NCI-H128 (cell line): ENCODE results near the gene STIM1.

ENCODE experiments used
- DNase-seq: peaks from one replicate; lab custom pipeline; 2025; ENCODE audit not compliant: unreplicated experiment; lab: John Stamatoyannopoulos, UW

STIM1 gene

GRCh38 chr11:3946455-3947017, 91.1 kb downstream of the STIM1 start:
- DNase-seq, result no peak

DNA sequence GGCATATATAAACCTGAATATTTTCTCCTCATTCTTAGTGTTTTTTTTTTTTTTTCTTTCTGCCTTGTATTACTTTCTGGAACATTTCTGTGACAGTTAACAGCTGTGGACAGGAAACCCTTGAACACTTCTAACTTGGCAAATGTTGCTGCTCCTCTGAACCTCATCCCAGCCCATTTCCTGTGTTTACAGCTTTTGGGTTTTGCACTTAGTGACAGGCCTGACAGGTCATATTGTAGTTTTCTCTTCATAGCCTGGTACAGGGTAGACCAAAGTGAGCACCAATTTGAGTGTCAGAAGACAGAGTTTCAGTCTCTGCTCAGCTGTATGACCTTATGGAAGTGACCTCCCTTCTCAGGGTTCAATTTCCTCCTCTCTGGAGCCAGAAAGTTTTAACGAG, 91.6 kb downstream of the STIM1 start:
- no peak for DNase-seq

- no peak for DNase-seq
These were observed 93.7 kb downstream of the STIM1 start for GRCh38 chr11:3949125-3949524.

- DNase-seq, result no peak
These were observed 95.7 kb downstream of the STIM1 start for GRCh38 chr11:3950996-3951660.

DNA sequence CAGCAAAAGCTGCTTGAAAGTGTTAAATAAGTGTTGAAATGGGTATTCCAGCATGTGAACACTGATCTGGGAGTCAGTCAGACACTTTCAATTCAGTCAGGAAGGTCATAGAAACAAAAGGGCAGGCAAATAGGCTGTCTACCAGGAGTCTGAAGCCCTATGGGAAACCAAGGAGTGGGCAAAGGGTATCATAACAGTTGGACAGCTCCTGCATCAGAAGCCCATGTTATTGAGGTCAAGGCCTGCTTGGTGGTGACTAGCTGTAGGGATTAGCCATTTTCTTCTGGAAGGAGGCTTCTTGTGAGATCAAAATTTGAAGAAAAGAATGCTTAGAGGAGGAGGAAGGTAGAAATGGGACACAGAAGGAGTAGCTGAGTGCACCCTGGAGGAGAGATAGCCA, 97.3 kb downstream of the STIM1 start:
- DNase-seq, result no peak

DNA sequence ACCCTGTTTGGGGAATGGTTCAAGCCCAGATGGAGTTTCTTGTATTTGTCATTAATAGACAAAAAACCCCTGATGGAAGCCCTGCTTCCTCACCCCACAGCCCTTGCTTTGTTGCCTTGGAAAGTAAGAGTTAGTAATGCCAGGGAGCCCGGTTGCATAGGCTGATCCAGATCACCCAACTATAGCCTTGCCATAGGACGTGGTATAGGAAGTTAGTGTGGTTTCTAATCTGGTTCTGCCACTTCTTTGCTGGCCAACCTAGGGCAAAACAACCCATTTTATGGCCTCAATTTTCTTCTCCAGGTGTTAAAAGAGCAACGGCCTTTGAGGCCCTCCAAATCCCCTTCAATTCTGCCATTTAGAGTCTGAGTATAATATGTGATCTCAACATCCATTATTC, 97.9 kb downstream of the STIM1 start:
- DNase-seq, result no peak

- DNase-seq, result no peak
These were observed 99.2 kb downstream of the STIM1 start for GRCh38 chr11:3954448-3955298.

GRCh38 chr11:3955299-3955665, 99.8 kb downstream of the STIM1 start:
- DNase-seq, result no peak

- no peak for DNase-seq
These were observed 100.6 kb downstream of the STIM1 start for GRCh38 chr11:3956038-3956437.

DNA sequence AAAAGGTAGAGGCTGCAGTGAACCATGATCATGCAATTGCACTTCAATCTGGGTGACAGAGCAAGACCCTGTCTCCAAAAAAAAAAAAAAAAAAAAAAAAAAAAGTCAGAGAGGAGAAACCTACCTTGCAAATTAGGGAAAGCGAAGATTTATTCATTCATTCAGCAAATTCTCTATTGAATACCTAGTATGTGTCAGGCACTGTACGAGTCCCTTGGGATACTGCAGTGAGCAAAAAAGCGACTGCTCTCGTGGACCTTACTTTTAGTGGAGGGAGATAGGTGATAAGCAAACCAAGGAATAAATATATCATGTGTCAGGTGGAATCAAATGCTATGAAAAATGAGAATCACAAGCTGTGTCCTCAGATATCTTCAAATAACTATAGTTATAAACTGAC, 101.3 kb downstream of the STIM1 start:
- no peak for DNase-seq

DNA sequence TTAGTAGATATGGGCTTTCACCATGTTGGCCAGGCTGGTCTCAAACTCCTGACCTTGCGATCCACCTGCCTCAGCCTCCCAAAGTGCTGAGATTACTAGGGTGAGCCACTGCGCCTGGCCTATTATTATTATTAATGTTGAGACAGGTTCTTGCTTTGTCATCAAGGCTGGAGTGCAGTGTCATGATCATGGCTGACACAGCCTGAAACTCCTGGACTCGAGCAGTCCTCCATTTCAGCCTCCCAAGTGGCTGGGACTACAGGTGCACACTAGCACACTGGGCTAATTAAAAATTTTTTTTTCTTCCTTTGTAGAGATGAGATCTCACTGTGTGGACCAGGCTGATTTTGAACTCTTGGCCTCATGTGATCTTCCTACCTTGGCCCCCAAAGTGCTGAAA, 102.0 kb downstream of the STIM1 start:
- DNase-seq, result no peak

DNA sequence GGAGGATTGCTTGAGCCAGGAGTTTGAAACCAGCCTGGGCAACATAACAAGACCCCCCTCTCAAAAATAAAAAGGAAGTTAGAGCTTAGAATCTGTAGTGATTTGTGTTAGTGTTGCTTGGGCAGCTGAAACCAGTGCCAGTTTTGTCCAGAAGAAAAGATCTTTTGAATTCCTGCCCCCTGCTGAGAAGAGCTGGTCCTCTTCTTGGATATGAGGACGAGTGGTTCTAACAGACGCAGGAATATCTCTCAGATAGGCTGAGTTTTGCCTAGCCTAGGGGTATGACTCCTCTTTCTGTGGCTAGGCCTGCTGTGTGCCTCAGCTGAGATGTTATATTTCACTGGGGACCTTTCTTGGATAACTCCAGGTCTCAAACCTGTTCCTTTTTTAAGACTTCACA, 102.8 kb downstream of the STIM1 start:
- DNase-seq, result no peak

DNA sequence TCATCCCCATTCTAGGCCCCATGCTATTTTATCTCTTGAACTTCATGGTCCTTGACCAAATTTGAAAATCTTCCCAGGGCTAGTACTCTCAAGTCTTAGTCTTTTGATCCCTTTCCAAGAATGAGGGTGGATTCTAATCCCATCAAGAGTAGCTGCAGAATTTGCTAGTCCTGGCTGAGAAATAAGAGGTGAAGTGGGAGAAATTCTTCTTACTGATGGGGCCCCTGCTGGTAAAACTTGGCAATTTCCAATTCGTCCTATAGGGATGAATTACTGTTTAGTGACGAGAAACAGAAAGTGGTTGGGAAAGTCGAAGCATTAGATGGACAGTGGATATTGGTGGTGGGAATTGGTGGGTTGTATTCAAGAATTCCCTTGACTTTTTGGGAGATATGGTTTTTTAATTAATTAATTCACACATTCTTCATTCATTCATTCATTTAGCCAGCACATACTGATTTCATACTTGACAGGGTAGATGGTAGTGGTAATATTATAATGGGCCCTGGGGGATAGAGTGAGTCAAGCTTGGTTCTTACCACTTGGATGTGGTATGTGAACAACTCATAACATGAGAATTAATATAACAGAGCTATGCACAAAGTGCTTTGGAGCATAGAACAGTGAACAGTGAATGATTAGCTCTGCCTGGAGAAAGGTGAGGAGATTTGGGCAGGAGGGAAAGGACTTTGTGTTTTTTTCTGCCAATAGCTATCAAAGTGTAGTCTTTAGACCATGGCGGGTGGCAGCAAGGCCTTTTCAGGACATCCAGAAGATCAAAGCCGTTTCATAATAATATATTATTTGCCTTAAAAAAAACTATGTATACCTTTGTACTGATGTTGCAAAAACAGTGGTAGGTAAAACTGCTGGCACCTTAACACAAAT, 103.8 kb downstream of the STIM1 start:
- DNase-seq, result no peak

DNA sequence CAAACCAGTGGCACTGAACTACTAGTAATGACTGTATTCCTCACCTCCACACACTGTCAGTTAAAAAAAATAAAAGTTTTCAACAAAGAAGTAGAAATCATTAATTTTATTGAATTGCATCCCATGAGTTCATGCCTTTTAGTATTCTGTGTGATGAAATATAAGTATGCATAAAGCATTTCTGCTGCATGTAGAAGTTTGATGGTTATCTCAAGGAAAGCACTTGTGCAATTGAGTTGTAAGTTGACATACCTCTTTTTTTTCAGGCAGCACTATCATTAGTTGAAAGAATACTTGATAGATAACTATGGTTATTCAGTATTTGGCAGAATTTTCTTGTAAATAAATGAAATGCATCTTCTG, 104.4 kb downstream of the STIM1 start:
- DNase-seq, result no peak

DNA sequence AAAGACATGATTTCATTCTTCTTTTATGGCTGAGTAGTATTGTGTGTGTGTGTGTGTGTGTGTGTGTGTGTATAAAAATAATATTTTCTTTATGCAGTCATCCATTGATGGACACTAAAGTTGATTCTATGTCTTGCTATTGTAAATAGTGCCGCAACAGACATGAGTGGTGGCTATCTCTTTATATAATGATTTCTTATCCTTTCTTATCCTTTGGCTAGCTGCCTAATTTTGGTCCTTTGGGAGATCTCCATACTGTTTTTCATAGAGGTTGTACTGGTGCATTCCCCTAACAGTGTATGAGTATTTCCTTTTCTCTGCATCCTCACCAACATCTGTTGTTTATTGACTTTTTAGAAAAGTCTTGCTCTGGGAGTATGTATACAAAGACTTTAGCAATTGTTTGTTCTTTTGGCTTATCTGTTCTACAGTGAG, 107.0 kb downstream of the STIM1 start:
- no peak for DNase-seq

DNA sequence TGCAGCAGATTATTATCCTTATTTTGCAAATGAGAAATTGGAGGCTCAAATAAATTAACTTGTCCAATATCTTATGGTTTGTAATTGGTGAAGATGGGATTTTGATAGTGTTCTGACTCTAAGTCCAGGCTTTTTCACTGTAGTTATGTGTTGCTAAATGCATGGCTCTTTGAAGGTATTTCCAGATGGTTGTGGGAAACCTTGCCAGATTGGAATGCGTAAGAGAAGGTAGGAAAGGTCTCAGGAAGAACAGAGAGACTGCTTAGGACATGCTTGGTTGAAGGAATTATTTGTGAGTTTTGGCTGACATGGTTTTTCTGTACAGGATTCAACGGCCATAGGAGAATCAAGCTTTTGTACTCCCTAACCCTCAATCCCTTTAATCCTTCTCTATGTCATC, 108.6 kb downstream of the STIM1 start:
- DNase-seq, result no peak

- no peak for DNase-seq
These were observed 109.6 kb downstream of the STIM1 start for GRCh38 chr11:3964935-3965604.

GRCh38 chr11:3967695-3968094, 112.2 kb downstream of the STIM1 start:
- DNase-seq, result no peak

- no peak for DNase-seq
These were observed 113.7 kb downstream of the STIM1 start for GRCh38 chr11:3969200-3969599.

- DNase-seq, result no peak
These were observed 114.1 kb downstream of the STIM1 start for GRCh38 chr11:3969613-3970012.

DNA sequence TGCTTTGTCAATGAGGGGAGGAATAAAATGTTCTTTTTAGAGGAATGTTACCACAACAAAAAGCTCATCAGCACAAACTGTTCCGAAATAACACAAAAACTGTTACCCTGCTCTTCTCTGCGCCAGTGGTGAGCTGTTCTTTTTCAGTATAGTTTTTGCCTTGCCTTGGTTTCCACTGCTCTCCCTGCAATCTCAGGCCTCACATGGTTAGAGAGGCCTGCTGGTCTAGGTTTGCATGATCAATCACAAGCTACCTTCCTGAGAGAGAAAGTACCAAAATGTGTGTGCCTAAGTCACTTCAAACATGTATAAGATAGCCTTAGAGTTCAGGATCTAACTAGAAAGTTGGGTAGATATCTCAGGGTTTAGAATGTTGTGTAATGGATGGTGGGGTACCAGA, 114.6 kb downstream of the STIM1 start:
- DNase-seq, result no peak
